HG03280 (cell line): ENCODE measurements around the gene XRCC5.

ENCODE experiments used
- ATAC-seq: cut with Tn5 transposase; IDR thresholded peaks from one replicate; pipeline ENCODE4 v1.9.1; 2021; ENCODE audit warnings: mild to moderate bottlenecking, moderate library complexity; ENCODE audit not compliant: unreplicated experiment

The XRCC5 gene

GRCh38 chr2:216221811-216222210, 112.7 kb downstream of the XRCC5 start:
- ATAC-seq, result no peak

GRCh38 chr2:216222650-216223352, 113.7 kb downstream of the XRCC5 start:
- peak; percentile 42 for ATAC-seq

DNA sequence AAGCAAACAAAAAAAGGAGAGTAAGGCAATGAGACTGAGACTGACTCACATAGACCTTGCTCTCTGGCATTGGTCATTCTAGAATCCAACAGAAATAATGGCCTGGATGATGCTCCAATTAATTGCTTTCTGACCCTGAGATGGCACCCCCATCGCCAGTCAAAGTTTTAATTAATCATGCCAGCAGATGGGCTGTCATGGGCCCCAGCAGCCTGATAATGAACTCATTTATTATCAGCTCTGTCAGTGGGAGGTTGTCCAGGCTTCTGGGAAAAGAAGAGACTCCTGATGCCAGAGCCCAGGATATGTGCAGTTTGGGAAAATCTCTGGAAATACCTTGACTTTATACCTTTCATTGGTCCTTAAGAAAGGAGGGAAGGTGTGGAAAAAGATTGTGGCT, 115.2 kb downstream of the XRCC5 start:
- ATAC-seq, result no peak

DNA sequence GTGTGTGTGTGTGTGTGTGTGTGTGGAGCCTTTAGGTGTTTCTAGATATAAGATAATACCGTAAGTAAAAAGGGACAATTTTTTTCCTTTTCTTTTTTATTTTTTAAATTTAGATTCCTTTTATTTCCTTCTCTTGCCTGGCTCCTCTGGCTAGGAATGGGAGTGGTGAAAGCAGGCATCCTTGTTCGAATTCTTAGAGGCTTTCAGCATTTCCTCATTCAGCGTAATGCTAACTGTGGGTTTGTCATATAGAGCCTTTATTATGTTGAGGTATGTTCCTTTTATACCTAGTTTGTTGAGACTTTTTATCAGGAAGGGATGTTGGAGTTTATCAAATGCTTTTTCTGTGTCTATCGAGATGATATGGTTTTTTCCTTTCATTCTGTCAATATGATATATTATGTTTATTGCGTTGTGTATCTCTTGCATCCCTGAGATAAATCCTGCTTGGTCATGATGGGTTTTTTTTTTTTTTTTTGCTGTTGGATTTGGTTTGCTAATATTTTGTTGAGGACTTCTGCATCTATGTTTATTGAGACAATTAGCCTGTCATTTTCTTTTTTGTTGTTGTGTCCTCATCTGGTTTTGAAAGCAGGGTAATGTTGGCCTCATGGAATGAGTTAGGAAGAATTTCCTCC, 120.2 kb downstream of the XRCC5 start:
- ATAC-seq, result no peak

GRCh38 chr2:216231867-216232266, 122.7 kb downstream of the XRCC5 start:
- no peak for ATAC-seq

GRCh38 chr2:216232721-216233120, 123.6 kb downstream of the XRCC5 start:
- no peak for ATAC-seq

DNA sequence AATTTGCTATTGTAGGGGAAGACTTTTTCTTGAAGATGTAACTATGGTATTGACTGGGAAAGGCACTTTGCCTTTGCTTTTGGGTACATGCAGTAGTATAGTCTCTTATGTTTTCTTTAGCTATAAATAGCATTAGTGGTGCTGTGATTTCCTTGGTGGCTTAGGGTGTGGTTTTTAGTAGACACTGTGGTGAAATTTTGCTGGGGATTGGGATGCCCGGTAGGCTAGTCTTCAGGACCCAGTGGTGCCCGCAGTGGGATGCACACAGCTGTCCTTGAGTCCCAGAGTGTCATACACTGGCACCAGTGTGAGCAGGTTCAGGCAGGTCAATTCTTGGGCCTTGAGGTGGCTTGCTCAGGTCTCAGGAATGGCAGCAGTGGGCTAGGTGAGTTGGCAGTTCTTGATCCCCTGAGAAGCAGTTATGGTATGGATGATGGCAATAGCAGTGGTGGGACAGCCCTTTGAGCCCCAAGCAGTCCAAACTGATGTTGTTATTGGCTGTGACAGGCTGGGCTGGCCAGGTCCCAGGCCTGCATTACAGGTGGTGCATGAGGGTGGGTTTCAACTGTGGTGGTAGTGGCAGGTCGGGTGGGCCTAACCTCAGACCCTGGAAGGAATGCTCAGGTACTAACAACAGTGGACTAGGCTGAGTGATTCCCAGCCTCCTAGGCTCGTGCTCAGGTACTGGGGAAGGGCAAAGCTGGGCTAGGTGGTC, 124.3 kb downstream of the XRCC5 start:
- no peak for ATAC-seq

- no peak for ATAC-seq
Measured at GRCh38 chr2:216234106-216234505, 125.0 kb downstream of the XRCC5 start.

DNA sequence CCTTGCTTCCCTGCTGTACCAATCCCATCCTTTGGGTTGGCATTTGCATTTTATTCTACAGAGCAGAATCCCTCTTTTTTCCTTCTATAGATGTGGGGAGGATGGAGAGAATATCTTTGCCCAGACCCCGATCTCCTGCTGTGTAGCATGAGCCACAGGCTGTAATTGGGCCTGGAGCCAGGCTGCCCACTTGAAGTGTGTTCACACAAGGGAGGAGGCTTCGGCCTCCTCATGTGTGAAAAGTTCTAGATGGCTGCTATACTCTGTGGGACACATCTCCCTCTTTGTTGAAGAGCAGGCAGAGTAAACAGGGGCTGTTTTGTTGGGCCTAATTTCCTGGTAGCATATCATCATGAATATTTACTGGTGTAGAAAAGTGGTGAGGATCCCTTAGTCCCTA, 126.3 kb downstream of the XRCC5 start:
- no peak for ATAC-seq

- no peak for ATAC-seq
Measured at GRCh38 chr2:216235896-216236295, 126.7 kb downstream of the XRCC5 start.

- ATAC-seq, result no peak
Measured at GRCh38 chr2:216236486-216236885, 127.3 kb downstream of the XRCC5 start.

- ATAC-seq, result no peak
Measured at GRCh38 chr2:216242365-216242764, 133.2 kb downstream of the XRCC5 start.

DNA sequence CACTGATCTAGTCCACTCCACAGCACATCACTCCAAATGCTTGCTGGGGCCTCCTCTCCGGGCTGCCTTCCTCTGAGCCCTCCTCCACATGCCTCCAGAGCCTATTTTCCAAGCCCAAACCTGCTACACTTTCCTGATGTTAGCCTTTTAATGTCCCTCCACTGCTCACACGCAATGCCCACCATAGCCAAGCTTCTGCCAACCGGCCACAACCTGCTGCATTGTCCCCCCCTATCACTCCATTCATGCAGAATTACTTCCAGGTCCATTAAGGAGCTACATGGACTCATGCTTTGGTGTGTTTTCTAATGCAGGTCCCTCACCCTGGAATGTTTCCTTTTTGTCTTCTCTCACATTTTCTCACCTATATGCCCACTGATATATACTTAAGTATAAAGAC, 133.9 kb downstream of the XRCC5 start:
- ATAC-seq, result no peak

DNA sequence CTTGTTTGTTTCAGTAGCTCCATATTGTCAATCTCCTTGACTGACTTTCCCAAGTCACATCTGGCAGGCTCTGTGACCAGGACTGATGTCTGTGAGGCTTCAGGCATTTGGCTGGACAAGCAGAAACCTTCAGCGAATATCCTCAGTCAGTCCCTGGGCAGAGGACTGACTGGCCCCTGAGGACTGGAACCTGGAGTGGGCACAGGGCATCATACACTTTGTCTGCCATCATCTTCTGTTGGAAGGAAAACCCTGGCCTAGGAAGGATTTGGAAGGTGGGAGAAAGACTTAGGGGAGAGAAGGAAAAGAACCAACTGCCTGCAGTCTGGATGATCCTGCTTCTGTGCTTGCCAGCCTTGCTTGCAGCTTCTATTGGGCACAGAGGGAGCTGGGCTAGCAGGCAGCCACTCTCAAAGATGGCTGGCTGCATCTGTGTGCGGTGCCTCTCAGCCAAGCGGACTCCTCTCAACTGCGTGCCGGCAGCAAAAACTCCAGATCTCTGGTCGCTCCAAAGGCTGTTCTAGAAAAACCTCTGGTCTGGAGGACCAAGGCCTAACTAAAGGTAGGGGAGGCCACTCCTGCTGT, 136.3 kb downstream of the XRCC5 start:
- ATAC-seq, result no peak

- no peak for ATAC-seq
Measured at GRCh38 chr2:216246766-216247165, 137.6 kb downstream of the XRCC5 start.
